Right lobe of liver (tissue), 4 donors: ENCODE results near the gene LRRN1.

Experiments used
- CTCF ChIP-seq, 4 donors: fragments of 200-600 bp in 3 of 4; fragments of 450-650 bp in 1 of 4; IDR thresholded peaks; one replicate each; pipeline versions ENCODE4 v1.5.1 to v1.8.0; 2016 to 2022; ENCODE audit warnings: antibody characterized with exemption in 4 of 4, mild to moderate bottlenecking in 2 of 4
- POLR2A ChIP-seq: fragments of 450-650 bp; IDR thresholded peaks from one replicate; pipeline ENCODE4 v1.6.1; 2017; ENCODE audit warnings: antibody characterized with exemption, mild to moderate bottlenecking
- donor health status: DM: no; HTN: no; CAD: no.
- donor health status: DM: no; HTN: no; CAD: no.
- donor health status: DM: no; HTN: yes; CAD: no.

- TF ChIP-seq POLR2A (no peak), CTCF (IDR thresholded peaks at IDR 0.05) (no peak)
Observed at GRCh38 chr3:3772920-3773319, 26.3 kb upstream of the LRRN1 start.
